IPS-18c (cell line): ENCODE measurements around the gene UVSSA.

Source experiments
- H3K4me3 ChIP-seq: 2 replicates; pipeline ENCODE4 v1.7.0; 2013; ENCODE audit warnings: low read depth, mild to moderate bottlenecking, low read length, moderate library complexity; ENCODE audit not compliant: insufficient read depth
- H3K9me3 ChIP-seq: one replicate; pipeline ENCODE4 v1.6.1; 2013; ENCODE audit warnings: mild to moderate bottlenecking, low read length, moderate library complexity; ENCODE audit not compliant: control insufficient read depth, insufficient read depth

UVSSA gene

DNA sequence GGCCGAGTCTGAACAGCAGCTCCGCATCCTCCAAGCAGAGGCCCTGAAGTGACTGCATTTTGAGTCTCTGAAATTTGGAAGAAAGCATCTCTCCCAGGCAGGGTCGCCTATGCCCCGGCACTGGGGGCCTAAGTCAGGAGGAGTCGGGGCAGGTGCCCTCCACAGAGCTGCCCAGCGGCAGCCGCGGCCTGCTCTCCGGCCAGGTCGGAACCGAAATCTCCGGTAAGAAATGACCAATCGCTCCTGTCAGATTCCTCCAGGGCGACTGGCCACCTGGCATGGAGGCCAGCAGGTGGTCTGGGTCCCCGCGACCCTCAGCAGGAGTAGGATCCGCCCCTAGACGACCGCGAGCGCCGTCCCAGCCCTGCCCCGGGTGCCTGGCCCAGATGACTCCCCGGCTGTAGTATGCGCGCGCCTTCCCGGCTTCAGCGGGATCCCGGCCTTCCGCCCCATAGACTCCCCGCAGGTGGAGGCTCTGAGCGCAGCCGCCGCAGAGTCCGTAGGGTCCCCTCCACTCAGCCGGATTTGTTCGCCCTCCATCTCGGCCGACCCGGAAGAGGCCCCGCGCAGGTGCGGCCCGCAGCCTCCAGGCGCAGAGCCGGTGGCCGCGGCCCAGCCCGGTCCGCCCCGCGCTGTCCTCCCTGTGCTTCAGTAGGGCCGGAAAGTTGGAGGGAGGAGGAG lies 57.7 kb downstream of the UVSSA start:
- no peak overlapping the region for H3K4me3 ChIP-seq
- H3K9me3 ChIP-seq: peaks cover 13% of the 10 kb centered on the region

GRCh38 chr4:1405254-1405635 lies 58.2 kb downstream of the UVSSA start:
- Histone ChIP-seq H3K4me3 (no peak overlapping the region), H3K9me3 (peaks cover 13% of the 10 kb centered on the region)

DNA sequence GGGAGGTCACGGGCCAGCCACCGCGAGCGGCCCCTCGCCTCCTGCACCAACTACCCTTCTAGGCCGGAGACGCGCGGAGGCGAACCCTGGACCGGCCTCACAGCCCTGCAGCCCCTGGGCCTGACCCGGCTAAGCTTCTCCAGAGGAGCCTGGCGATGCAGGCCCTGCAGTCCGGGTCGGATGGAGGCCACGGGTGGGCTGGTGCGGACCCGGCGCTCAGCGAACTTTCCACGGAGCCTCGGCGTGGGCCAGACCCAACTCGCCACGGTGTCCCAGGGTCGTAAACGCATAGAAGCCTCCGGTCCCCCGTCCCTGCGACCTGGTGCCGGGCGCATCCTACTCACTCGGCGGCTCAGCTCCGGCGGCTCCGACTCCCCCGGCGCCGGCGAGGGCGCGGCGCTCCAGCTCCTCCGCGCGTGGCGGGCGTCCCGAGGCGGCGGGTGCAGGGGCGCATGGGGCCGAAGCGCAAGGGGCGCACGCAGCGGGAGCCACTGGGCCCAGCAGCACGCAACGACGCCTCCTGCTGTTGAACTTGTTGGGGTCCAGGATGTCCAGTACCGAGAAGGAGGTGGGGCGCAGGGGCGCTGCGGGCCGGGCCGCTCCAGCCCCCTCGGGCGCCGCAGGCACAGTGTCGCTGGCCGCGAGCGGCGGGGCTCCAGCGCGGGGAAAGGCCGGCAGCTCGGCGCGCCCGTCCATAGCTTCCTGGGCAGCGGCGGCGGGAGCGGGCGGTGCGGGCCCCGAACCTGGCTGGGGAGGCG lies 58.8 kb downstream of the UVSSA start:
- H3K9me3 ChIP-seq: peaks cover 13% of the 10 kb centered on the region
- no peak overlapping the region; the same call in 1 of the 2 replicates for H3K4me3 ChIP-seq

DNA sequence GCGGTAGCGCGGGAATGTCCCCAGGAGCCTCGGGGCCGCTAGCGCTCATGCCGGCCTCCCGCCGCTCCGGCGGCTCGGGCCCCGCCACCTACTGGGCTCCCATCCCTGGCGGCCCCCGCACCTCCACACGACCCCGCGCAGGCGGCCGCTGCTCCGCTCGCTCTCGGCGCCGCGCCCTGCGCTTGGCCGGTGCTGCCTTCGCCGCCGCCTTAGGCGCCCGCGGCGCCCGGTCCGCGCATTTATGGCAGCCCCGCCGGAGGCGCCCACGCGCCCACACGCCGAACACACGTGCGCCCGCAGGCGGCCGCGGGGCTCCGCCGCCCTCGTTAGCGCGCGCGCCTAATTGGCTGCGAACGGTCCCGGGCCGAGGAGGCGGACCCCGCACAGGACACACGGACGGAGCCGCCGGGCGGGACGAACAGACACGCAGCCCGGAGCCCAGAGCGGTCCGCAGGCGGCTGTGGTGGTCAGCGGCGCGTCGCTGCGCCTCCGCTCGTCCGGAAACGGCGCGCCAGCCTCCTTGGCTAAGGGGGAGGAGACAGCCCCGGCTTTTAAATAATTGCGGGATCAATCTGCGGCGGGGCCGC lies 59.5 kb downstream of the UVSSA start, which contains the start of gene NKX1-1:
TSS of gene NKX1-1 (minus strand) at position 49 of the 587 bp plus-strand sequence. CDS start at position 49, 0 bp downstream.
- peaks cover 13% of the 10 kb centered on the region for H3K9me3 ChIP-seq
- no peak within 1 kb of the TSS; the same call in 1 of the 2 replicates for H3K4me3 ChIP-seq

DNA sequence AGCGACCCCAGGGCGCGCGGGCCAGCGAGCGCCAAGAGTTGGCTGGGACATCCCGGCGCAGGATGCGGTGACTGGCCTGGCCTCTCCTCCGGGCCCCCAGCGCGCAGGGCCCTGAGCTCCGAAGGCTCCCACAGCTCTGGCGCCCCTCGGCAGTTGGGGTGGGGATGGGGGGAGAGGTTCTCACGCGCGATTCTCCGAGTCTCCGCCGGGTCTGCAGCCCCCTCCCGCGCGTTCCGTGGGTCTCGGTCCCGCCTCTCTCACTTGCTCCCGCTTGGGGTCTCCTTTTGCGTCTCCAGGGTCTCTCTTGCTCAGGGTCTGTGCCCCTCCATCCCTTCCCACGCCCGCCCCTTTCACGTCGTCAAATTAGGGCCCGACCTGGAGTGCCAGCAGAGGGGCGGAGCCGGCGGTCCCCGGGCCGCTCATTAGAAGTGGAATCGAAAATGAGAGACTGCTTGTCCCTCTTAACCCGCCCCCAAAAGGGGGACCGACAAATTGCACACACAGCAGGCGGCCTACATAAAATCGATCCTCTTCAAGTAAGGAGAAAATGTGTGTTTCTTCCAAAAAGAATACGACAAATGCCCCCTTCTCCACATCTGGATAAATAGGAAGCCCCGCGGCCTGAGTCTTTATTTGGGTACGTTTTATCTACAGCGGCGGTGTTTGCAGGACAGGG lies 60.1 kb downstream of the UVSSA start:
- peaks cover 13% of the 10 kb centered on the region for H3K9me3 ChIP-seq

DNA sequence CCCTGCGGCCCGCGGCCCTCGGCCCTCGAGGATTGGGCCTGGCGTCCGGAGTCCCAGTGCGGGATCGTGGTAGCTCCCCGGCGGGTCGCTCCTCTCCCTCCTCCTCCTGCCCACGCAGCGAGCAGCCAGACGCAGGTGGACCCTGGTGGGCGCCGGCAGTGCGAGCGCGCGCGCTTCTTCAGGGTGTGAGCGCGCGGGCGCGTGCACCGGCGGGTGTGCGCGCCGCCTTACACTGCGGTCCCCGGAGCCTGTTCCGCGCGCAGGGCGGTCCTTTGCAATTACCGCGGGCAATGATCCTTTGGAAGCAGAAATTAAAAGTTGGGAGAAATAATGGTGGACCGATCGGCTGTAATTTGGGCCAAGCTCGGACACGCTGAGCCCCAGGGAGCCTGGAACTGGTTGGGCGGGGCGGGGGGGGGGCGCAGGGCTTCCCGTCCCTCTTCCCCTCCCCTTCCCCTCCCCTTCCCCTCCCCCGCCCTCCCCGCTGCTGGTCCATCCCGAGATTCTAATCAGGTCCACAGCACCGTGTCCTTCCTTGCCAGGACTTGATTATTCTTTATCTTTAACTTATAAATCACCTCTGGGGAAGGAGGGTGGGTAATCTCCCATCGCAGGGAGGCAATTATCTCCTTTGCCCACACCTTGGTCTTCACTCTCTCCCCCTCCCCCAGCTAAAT lies 60.8 kb downstream of the UVSSA start:
- H3K4me3 ChIP-seq: 0 out of 2 replicates have a peak overlapping the region, but pooled peaks have one; percentile 20
- peaks cover 11% of the 10 kb centered on the region for H3K9me3 ChIP-seq

More for the DNA sequence above, 60.1 kb downstream of the UVSSA start:
- no peak overlapping the region for H3K4me3 ChIP-seq

GRCh38 chr4:1408418-1408817 lies 61.4 kb downstream of the UVSSA start:
- Histone ChIP-seq H3K4me3 (no peak overlapping the region; the same call in 1 of the 2 replicates), H3K9me3 (peaks cover 10% of the 10 kb centered on the region)

- H3K4me3 ChIP-seq: no peak overlapping the region
- peaks cover 8% of the 10 kb centered on the region for H3K9me3 ChIP-seq
Measured at GRCh38 chr4:1409079-1409478, 62.1 kb downstream of the UVSSA start.

GRCh38 chr4:1409491-1410425 lies 62.8 kb downstream of the UVSSA start:
- H3K4me3 ChIP-seq: no peak overlapping the region
- peaks cover 5% of the 10 kb centered on the region for H3K9me3 ChIP-seq

- H3K4me3 ChIP-seq: no peak overlapping the region
- H3K9me3 ChIP-seq: peaks cover 4% of the 10 kb centered on the region
Measured at GRCh38 chr4:1410491-1411325, 63.7 kb downstream of the UVSSA start.

- no peak overlapping the region for H3K4me3 ChIP-seq
- H3K9me3 ChIP-seq: no peaks in the 10 kb centered on the region
Measured at GRCh38 chr4:1411436-1412375, 64.7 kb downstream of the UVSSA start.

DNA sequence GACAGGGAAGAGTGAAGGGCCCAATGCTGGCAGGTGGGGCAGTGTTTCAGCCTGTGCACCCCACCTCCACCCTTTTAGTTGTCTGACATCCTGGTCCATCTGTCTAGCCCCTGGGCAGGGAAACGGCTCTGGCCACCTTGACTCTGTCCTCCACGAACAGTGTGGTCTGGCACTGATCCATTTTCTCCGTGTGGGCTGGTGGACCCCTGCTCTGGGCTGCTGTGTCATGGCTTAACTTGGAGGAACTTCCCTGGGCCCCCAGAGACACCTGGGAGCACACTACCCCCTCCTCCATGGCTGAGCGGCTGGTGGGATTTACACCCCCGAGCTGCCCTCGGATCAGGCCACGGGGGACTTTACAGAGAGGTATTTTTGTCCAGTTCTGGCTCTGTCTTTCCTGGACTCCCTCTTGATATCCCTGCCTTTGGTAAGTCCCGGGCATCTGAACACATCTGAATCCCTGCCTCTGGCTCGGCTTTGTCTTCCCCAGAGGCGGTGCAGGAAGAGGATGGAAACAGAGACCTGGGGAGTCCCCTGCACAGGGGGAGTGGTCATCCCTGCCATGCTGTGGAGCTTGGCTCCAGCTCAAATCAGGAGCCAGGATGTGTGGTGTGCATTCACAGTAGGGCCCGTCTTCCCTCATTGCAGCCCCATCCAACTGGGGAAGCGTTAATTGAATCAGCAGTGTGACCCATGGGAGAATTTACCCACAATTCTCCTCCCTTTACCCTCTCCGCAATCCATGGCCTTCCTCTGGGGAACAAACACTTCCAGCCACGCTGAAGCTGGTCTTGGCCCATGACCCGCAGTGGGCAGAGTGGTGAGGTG lies 65.6 kb downstream of the UVSSA start:
- no peak overlapping the region for H3K4me3 ChIP-seq
- H3K9me3 ChIP-seq: no peaks in the 10 kb centered on the region

GRCh38 chr4:1413204-1413663 lies 66.2 kb downstream of the UVSSA start:
- no peaks in the 10 kb centered on the region for H3K9me3 ChIP-seq
- H3K4me3 ChIP-seq: no peak overlapping the region
